ACC112 (cell line): ENCODE data around the gene GRK5.

Experiments used
- H2AFZ ChIP-seq: fragments of 200-600 bp; sonication (generic); one replicate; pipeline ENCODE4 v1.6.0; 2017; ENCODE audit warnings: antibody characterized with exemption, low read length; ENCODE audit not compliant: unreplicated experiment
- H3K27ac ChIP-seq: fragments of 200-600 bp; sonication (generic); 2 replicates; pipeline ENCODE4 v1.5.1; 2014; ENCODE audit warnings: low read depth, mild to moderate bottlenecking, antibody characterized with exemption, low read length, moderate library complexity
- H3K27me3 ChIP-seq: fragments of 200-600 bp; sonication (generic); 2 replicates; pipeline ENCODE4 v1.6.1; 2014; ENCODE audit warnings: mild to moderate bottlenecking, antibody characterized with exemption, low read length, moderate library complexity, mixed read lengths; ENCODE audit not compliant: insufficient read depth
- H3K36me3 ChIP-seq: fragments of 200-600 bp; sonication (generic); 2 replicates; pipeline ENCODE4 v1.6.1; 2016; ENCODE audit warnings: mild to moderate bottlenecking, antibody characterized with exemption, low read length, moderate library complexity, mixed read lengths; ENCODE audit not compliant: insufficient read depth
- H3K4me1 ChIP-seq: fragments of 200-600 bp; sonication (generic); one replicate; pipeline ENCODE4 v1.6.1; 2016; ENCODE audit warnings: low read length, mixed read lengths; ENCODE audit not compliant: insufficient read depth, unreplicated experiment, control insufficient read depth
- H3K4me3 ChIP-seq: fragments of 200-600 bp; sonication (generic); 2 replicates; pipeline ENCODE4 v1.5.1; 2014; ENCODE audit warnings: mild to moderate bottlenecking, low read depth, low read length
- H3K79me2 ChIP-seq: fragments of 200-600 bp; sonication (generic); one replicate; pipeline ENCODE4 v1.6.0; 2016; ENCODE audit warnings: low read length; ENCODE audit not compliant: control insufficient read depth, unreplicated experiment, insufficient read depth

GRK5 gene

DNA sequence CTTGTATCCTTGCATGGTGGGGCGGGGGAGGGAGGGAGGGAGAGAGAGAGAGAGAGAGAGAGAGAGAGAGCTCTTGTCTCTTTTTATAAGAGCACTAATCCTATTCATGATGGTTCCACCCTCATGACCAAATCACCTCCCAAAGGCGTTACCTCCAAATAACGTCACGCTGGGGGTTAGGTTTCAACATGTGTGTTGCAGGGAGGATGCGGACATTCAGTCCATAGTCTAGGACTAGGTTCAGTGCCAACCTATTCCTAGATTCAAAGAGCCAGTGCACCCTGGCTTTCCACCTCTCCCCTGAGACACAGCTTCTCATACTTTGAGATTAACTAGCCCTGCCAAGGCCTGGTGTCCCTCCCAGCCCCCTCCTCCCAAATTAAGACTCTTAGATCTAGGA, 123.0 kb downstream of the GRK5 start:
- Histone ChIP-seq H3K27ac (no peak overlapping the region), H2AFZ (no peak overlapping the region), H3K4me1 (peaks cover 8% of the 10 kb centered on the region), H3K36me3 (no peaks in the 10 kb centered on the region), H3K4me3 (no peak overlapping the region), H3K79me2 (no peaks in the 10 kb centered on the region), H3K27me3 (no peaks in the 10 kb centered on the region)

DNA sequence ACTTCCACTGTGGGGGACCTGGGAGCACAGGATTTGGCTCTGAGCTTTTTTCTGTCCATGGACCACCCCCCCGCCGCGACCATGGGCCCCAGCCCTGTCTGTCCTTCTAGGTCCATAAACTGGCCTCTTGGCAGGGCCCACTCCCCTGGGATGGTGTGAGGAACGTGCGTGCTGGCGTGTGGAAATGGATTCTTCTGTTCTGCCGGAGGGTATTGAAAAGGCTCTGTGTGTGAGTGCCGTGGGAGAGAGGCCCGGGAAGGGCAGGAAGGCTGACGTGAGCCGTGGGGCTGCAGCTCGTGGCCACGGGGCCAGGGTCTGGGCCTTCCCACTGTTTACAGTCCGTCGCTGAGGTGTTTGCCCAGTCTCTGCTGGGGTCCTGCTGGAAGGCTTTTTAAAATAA, 123.7 kb downstream of the GRK5 start:
- no peaks in the 10 kb centered on the region for H3K79me2 ChIP-seq
- H3K27ac ChIP-seq, result no peak overlapping the region
- H3K27me3 ChIP-seq, result no peaks in the 10 kb centered on the region
- H3K4me1 ChIP-seq, result peaks cover 8% of the 10 kb centered on the region
- no peaks in the 10 kb centered on the region for H3K36me3 ChIP-seq
- H3K4me3 ChIP-seq, result no peak overlapping the region
- no peak overlapping the region for H2AFZ ChIP-seq

DNA sequence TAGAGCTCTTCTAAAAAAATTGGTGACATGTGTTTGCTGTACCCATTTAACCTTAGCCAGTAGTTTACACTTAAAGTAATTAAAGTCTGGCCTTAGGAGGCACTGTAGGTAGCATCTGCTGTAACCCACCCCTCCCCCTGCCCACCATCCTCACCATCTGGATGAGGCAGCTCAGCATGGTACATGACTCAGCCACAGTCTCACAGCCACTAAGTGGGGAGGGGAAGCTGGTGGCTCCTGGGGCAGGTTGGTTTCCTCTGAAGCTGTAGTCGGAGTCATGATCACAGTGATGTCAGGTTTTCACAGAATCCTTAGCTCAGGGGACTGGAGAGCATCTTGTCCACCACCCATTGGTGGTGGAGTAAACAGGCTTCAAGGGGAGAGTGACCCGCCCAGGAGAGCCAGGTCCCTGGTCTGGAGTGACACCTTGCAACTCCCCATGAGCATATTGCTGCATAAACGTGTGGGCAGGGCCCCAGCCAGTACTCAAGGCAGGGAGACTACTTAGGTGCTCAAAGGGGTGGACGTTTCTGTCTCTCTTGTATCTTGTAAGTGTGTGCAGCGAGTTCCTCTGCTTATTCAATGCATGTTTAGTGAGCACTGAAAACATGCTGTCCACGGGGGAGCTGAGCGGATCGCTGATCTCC, 125.9 kb downstream of the GRK5 start:
- no peak overlapping the region for H2AFZ ChIP-seq

DNA sequence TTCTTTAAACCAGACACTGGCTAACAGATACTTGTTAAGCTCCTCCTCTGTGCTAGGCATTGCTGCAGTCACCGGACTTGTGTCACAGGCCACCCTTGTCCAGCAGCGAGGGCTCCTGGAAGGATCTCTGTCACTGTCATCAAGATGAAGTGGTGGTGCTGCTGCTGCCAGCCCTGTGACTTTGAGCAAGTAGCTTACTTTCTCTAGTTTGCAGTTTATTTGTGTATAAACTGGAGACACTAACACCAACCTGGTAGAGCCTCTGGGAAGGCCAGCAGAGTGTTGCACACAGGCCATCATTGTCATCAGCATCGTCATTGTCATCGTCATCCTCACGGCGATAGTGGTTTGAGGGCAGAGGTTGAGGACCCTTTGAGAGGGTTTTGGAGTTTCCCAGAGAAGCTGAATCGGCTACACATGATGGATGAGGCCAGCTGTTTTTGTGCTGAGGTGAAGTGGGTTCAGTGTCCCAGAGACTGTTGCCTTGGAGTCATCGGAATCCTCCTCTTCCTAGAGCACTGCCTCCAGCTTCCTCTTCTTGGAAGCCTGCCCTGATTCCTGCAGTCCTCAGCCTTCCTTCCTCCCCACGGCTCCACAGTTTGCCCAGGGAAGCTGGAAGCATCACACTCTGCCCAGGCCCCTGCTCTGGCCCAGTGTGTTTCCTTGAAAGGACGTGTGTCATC, 128.4 kb downstream of the GRK5 start:
- no peak overlapping the region for H3K4me3 ChIP-seq
- no peaks in the 10 kb centered on the region for H3K79me2 ChIP-seq
- no peaks in the 10 kb centered on the region for H3K27me3 ChIP-seq
- no peak overlapping the region for H3K27ac ChIP-seq
- peaks cover 18% of the 10 kb centered on the region for H3K4me1 ChIP-seq
- no peak overlapping the region for H2AFZ ChIP-seq
- H3K36me3 ChIP-seq, result no peaks in the 10 kb centered on the region

More for the DNA sequence above, 125.9 kb downstream of the GRK5 start:
- H3K4me3 ChIP-seq, result no peak overlapping the region
- no peak overlapping the region for H3K27ac ChIP-seq
- H3K27me3 ChIP-seq, result no peaks in the 10 kb centered on the region
- no peaks in the 10 kb centered on the region for H3K36me3 ChIP-seq
- peaks cover 14% of the 10 kb centered on the region for H3K4me1 ChIP-seq
- H3K79me2 ChIP-seq, result no peaks in the 10 kb centered on the region

DNA sequence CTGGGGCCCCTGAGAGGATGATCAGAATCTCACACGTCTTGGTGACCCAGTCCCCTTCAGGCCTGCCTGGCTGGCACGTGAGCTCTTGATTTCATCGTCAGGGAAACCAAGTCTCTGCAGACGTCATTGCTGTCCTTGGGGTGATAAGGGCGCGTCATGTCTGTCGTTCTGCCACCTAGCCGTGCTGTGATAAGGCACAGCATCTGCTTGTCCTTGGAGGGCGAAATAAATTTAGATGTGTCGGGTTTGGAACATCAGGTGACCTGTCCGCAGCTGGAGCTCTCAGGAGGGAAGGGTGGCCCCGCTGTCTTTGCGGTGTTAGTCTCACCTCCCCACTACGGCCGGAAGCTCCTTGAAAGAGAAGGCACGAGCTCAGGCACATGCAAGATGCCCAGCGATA, 129.2 kb downstream of the GRK5 start:
- Histone ChIP-seq H3K27me3 (no peaks in the 10 kb centered on the region), H3K79me2 (no peaks in the 10 kb centered on the region), H2AFZ (no peak overlapping the region), H3K4me1 (peaks cover 19% of the 10 kb centered on the region), H3K4me3 (no peak overlapping the region), H3K36me3 (no peaks in the 10 kb centered on the region), H3K27ac (no peak overlapping the region)

DNA sequence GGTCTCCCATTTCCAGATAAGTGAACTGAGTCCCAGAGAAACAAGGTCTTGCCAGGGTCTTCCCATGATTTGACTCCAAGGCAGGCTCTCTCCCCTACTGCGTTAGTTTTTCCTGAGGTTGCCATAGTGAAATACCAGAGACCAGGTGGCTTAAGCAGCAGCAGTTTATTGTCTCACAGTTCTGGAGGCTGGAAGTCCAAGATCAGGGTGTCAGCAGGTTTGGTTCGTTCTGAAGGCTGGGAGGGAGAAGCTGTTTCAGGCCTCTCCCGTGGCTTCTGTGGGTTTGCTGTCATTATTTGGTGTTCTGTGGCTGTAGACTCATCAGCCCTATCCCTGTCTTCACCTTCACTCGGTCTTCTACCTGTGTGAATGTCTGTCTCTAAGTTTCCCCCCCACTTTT, 129.9 kb downstream of the GRK5 start:
- Histone ChIP-seq H3K79me2 (no peaks in the 10 kb centered on the region), H3K4me3 (no peak overlapping the region), H2AFZ (no peak overlapping the region), H3K27me3 (no peaks in the 10 kb centered on the region), H3K36me3 (no peaks in the 10 kb centered on the region), H3K27ac (no peak overlapping the region), H3K4me1 (peaks cover 25% of the 10 kb centered on the region)

DNA sequence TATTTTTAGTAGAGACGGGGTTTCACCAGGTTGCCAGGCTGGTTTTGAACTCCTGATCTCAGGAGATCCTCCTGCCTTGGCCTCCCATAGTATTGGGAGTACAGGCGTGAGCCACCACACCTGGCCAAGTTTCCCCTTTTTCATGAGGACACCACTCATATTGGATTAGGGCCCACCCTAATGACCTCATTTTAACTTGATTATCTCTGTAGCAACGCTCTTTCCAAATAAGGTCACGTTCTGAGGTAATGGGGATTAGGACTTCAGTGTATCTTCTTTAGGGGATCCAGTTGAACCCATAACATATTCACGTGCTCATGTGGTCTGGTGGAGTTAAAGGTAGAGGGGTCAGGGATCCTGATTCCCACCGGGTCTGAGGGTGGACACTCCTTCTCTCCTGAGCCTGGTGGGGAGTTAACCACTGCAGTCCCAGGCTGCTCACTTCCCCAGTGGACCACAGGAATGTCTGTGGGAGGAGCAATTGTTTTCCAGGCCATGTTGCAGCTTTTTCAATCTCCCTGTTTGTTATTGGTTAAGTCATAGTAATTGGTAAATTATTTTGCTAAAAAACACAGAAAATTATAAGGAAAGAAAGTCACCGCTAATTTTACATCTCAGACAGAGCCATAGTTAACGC, 130.5 kb downstream of the GRK5 start:
- no peaks in the 10 kb centered on the region for H3K27me3 ChIP-seq
- H3K36me3 ChIP-seq, result no peaks in the 10 kb centered on the region
- H3K27ac ChIP-seq, result no peak overlapping the region
- H2AFZ ChIP-seq, result no peak overlapping the region
- no peak overlapping the region for H3K4me3 ChIP-seq
- no peaks in the 10 kb centered on the region for H3K79me2 ChIP-seq
- peaks cover 23% of the 10 kb centered on the region for H3K4me1 ChIP-seq

DNA sequence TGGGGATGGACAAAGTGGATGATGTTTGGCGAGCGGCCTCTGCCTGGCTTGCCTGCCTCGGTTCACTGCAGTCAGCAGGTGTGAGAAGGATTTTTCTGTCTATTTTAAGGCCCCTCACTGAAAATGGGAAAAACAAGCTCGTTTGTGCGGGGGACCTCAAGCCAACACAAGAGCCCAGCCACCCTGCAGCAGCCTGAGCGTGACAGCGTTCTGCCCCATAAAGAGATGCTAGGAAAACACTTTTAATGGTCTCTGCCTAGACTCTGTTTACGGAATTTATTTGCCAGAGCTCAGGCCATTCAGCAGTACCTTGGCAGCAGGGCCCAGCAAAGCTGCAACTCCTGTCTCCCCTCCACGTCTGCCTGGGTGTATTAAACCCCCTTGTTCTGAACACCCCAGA, 131.7 kb downstream of the GRK5 start:
- Histone ChIP-seq H2AFZ (no peak overlapping the region), H3K4me3 (no peak overlapping the region), H3K36me3 (no peaks in the 10 kb centered on the region), H3K27ac (no peak overlapping the region), H3K4me1 (peaks cover 17% of the 10 kb centered on the region), H3K27me3 (no peaks in the 10 kb centered on the region), H3K79me2 (no peaks in the 10 kb centered on the region)

DNA sequence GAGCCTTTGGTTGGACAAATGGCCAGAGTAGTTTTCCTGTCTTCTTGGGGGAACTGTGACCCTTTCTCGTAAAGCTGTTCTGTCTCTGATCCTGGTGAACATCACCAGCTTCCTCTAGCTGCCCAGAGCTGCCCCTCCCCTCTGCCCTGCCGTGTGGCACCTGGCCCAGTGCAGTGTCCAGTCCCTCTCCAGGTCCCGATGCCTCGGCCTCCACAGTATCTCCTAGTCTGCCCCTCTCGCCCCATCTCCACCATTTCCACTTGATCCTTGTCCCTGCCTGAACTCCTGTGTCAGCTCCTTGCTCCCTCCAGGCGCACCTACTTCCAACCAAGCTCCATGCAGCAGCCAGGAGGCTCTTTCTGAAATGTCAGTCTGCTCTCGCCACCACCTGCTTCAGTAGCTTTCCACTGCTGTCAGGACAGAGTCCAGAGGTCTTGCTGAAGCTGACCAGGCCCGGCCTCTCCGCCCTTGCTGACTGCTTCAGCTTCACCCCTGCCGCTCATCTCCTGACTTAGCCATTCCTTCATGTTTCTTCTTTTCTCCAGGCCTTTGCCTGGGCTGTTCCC, 133.6 kb downstream of the GRK5 start:
- Histone ChIP-seq H3K4me3 (no peak overlapping the region), H3K4me1 (peaks cover 17% of the 10 kb centered on the region), H3K27ac (no peak overlapping the region), H3K79me2 (no peaks in the 10 kb centered on the region), H3K36me3 (no peaks in the 10 kb centered on the region), H2AFZ (no peak overlapping the region), H3K27me3 (no peaks in the 10 kb centered on the region)

DNA sequence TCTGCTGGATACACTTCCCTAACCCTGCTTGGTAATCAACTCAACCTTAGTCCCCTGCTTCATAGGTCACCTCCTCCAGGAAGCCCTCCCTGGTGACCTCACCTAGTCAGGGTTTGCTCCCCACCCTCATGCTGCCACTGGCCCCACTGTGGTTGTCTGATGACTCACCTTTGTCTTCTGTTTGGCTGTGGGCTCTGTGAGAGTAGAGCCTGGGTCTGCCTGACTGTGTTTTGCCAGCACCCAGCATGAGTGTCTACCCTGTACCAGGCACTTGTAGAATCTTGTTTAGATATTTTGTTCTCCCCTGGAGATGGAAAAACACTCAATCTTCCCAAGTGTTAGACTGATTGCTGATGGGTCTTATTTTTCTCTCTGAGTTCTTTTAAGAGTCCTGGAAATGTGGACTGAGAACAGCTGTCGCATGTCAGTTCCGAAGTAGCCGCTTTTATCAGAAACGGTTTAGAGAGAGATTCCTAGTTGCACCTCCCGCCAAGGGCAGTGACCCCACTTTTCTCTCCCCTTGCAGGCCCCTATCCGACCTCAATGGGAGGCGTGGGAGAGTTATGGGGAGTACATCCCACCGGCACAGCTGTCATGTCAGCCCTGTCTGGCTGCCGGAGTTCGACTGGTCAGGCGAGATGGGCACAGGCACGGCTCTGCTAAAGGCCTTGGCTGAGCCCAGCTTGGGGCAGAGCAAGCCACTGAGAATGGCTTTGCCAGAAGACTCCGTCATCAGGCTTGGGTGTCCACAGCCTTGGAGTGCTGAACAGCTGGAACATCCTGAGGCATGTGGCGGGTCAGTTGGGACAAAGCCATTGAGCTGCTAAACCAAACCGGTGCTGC, 134.3 kb downstream of the GRK5 start:
- no peak overlapping the region for H2AFZ ChIP-seq
- peaks cover 17% of the 10 kb centered on the region for H3K4me1 ChIP-seq
- no peaks in the 10 kb centered on the region for H3K27me3 ChIP-seq
- no peak overlapping the region for H3K4me3 ChIP-seq
- H3K27ac ChIP-seq, result no peak overlapping the region
- H3K79me2 ChIP-seq, result no peaks in the 10 kb centered on the region
- H3K36me3 ChIP-seq, result no peaks in the 10 kb centered on the region
